Ishikawa (cell line): ENCODE measurements around the gene ACP7.

Experiments used
- CEBPB ChIP-seq: IDR thresholded peaks from 2 replicates; pipeline ENCODE4 v1.6.1; 2012
- CREB1 ChIP-seq: IDR thresholded peaks from 2 replicates; pipeline ENCODE4 v1.6.1; 2012; ENCODE audit warnings: low read depth
- EGR1 ChIP-seq: IDR thresholded peaks from 2 replicates; pipeline ENCODE4 v1.6.1; 2012
- EP300 ChIP-seq: IDR thresholded peaks from 2 replicates; pipeline ENCODE4 v1.6.1; 2012; ENCODE audit warnings: borderline replicate concordance
- FOXM1 ChIP-seq: IDR thresholded peaks from 2 replicates; pipeline ENCODE4 v1.6.1; 2012; ENCODE audit warnings: low read depth, borderline replicate concordance
- NFIC ChIP-seq: IDR thresholded peaks from 2 replicates; pipeline ENCODE4 v1.6.1; 2012
- RAD21 ChIP-seq: IDR thresholded peaks from 2 replicates; pipeline ENCODE4 v1.6.1; 2012; ENCODE audit warnings: low read depth
- TAF1 ChIP-seq: IDR thresholded peaks from 2 replicates; pipeline ENCODE4 v1.6.1; 2012; ENCODE audit warnings: low read depth, mild to moderate bottlenecking
- TCF12 ChIP-seq: IDR thresholded peaks from 2 replicates; pipeline ENCODE4 v1.6.1; 2012; ENCODE audit warnings: low read depth
- TEAD4 ChIP-seq: IDR thresholded peaks from 2 replicates; pipeline ENCODE4 v1.6.1; 2012
- YY1 ChIP-seq: IDR thresholded peaks from 2 replicates; pipeline ENCODE4 v1.6.1; 2012; ENCODE audit warnings: low read depth
- ZBTB7A ChIP-seq: IDR thresholded peaks from 2 replicates; pipeline ENCODE4 v1.6.1; 2012; ENCODE audit warnings: low read depth
- TF ChIP-seq, protein P1 (sequence below): IDR thresholded peaks from 2 replicates; pipeline ENCODE4 v1.6.1; 2012
- TF ChIP-seq, protein P2 (sequence below): IDR thresholded peaks from 2 replicates; pipeline ENCODE4 v1.6.1; 2012
- TF ChIP-seq, protein P3 (sequence below): IDR thresholded peaks from 2 replicates; pipeline ENCODE4 v1.6.1; 2012; ENCODE audit warnings: low read depth, mild to moderate bottlenecking

Gene ACP7

DNA sequence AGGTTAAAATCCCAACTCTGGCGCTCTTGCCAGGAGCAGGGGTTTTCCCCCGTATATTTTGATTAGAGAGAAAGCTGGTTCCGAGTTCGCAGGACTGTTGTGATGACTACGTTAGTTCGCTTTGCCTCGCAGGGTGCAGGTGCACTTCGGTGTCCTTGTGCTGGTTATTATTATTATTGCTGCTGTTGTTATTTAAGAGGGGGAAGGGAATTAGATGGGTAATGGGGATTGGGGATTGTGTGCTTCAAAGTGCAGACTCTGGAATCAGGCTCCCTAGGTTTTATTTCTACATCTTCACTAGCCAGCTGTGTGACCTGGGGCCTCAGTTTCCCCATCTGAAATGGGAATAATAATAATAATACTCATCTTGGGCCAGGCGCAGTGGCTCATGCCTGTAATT, 15.2 kb downstream of the ACP7 start:
- TF ChIP-seq FOXM1, result no peak
- TF ChIP-seq EGR1, result no peak
- no peak for TF ChIP-seq YY1
- TF ChIP-seq CEBPB, result no peak
- TF ChIP-seq, protein P1, sequence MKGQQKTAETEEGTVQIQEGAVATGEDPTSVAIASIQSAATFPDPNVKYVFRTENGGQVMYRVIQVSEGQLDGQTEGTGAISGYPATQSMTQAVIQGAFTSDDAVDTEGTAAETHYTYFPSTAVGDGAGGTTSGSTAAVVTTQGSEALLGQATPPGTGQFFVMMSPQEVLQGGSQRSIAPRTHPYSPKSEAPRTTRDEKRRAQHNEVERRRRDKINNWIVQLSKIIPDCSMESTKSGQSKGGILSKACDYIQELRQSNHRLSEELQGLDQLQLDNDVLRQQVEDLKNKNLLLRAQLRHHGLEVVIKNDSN, result no peak

DNA sequence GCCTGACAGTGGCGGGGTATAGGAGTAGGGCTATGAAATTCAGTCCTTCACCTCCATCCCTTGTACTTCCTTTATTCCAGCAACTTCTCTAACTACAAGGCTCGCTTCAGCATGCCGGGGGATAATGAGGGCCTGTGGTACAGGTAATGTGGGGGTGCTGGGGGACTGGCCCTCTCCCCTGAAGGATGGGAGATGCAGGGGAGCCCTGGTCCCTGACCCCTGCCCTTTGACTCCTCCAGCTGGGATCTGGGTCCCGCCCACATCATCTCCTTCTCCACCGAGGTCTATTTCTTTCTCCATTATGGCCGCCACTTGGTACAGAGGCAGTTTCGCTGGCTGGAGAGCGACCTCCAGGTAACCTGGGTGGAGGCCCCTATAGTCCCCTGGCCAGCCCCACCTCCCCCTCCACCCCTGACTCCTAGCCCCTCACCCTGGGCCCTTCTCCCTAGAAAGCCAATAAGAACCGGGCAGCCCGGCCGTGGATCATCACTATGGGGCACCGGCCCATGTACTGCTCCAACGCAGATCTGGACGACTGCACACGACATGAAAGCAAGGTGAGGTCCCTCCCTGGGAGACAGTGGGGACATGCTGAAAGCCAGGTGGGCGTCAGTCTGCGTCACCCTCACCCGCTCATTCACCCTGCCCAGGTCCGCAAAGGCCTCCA, 16.5 kb downstream of the ACP7 start:
- TF ChIP-seq EGR1, result no peak
- TF ChIP-seq, protein P2, sequence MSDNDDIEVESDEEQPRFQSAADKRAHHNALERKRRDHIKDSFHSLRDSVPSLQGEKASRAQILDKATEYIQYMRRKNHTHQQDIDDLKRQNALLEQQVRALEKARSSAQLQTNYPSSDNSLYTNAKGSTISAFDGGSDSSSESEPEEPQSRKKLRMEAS, result no peak
- TF ChIP-seq CREB1, result no peak
- TF ChIP-seq TAF1, result no peak
- TF ChIP-seq, protein P3, sequence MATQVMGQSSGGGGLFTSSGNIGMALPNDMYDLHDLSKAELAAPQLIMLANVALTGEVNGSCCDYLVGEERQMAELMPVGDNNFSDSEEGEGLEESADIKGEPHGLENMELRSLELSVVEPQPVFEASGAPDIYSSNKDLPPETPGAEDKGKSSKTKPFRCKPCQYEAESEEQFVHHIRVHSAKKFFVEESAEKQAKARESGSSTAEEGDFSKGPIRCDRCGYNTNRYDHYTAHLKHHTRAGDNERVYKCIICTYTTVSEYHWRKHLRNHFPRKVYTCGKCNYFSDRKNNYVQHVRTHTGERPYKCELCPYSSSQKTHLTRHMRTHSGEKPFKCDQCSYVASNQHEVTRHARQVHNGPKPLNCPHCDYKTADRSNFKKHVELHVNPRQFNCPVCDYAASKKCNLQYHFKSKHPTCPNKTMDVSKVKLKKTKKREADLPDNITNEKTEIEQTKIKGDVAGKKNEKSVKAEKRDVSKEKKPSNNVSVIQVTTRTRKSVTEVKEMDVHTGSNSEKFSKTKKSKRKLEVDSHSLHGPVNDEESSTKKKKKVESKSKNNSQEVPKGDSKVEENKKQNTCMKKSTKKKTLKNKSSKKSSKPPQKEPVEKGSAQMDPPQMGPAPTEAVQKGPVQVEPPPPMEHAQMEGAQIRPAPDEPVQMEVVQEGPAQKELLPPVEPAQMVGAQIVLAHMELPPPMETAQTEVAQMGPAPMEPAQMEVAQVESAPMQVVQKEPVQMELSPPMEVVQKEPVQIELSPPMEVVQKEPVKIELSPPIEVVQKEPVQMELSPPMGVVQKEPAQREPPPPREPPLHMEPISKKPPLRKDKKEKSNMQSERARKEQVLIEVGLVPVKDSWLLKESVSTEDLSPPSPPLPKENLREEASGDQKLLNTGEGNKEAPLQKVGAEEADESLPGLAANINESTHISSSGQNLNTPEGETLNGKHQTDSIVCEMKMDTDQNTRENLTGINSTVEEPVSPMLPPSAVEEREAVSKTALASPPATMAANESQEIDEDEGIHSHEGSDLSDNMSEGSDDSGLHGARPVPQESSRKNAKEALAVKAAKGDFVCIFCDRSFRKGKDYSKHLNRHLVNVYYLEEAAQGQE, result no peak
- TF ChIP-seq FOXM1, result no peak
- no peak for TF ChIP-seq ZBTB7A
- no peak for TF ChIP-seq RAD21

GRCh38 chr19:39103151-39103550, 19.0 kb downstream of the ACP7 start:
- TF ChIP-seq ZBTB7A (no peak), RAD21 (no peak), NFIC (no peak), YY1 (no peak), EGR1 (no peak), TCF12 (no peak), TEAD4 (no peak), EP300 (no peak)
- TF ChIP-seq, protein P3, result no peak
- TF ChIP-seq, protein P2, result no peak

DNA sequence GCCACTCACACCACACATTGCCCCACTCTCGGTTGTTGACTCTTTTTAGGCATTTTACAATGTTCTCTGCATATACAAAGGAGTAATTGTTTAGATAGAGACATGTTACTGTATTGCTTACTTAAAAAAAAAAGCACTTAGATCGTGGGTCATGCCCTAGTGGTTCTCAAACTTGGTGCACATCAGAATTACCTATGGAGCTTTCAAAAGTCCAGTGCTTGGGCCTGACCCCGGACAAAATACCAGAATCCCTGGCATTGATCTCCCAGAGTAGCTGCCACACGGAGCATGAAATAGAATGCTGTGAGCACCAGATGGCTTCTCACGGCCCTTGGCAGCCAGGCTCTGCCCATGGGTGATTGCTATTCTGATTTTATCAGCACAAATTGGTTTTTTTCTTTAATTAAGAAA, 20.0 kb downstream of the ACP7 start:
- TF ChIP-seq EGR1 (no peak), CEBPB (no peak), ZBTB7A (no peak), RAD21 (no peak), EP300 (no peak), CREB1 (no peak), NFIC (no peak), TAF1 (no peak), TCF12 (no peak), FOXM1 (no peak), YY1 (no peak), TEAD4 (no peak)
- TF ChIP-seq, protein P1, result no peak
- TF ChIP-seq, protein P3, result no peak
- TF ChIP-seq, protein P2, result no peak

GRCh38 chr19:39106194-39106593, 22.0 kb downstream of the ACP7 start:
- no peak for TF ChIP-seq YY1
- TF ChIP-seq EP300, result no peak
- no peak for TF ChIP-seq TAF1
- TF ChIP-seq, protein P3, result no peak
- TF ChIP-seq TEAD4, result no peak
- TF ChIP-seq CREB1, result no peak
- TF ChIP-seq ZBTB7A, result no peak
- no peak for TF ChIP-seq FOXM1
- TF ChIP-seq, protein P1, result no peak
- no peak for TF ChIP-seq CEBPB
- TF ChIP-seq, protein P2, result no peak
